SH-SY5Y (cell line): ENCODE results near the gene ARHGAP24.

Experiments
- GATA2 ChIP-seq: IDR thresholded peaks from 2 replicates; pipeline ENCODE4 v1.6.1; 2011; ENCODE audit warnings: mild to moderate bottlenecking, low read depth, low read length
- GATA3 ChIP-seq: IDR thresholded peaks from 2 replicates; pipeline ENCODE4 v1.6.1; 2011; ENCODE audit warnings: low read depth, mild to moderate bottlenecking, low read length, moderate library complexity

- TF ChIP-seq GATA2 = no peak
- TF ChIP-seq GATA3 = no peak
These were observed 102.4 kb downstream of the ARHGAP24 start for GRCh38 chr4:85577307-85577706.
